GM19193 (cell line): Measurements from ENCODE around the gene ERCC8.

Experiments used
- POLR2A ChIP-seq: IDR thresholded peaks from 4 replicates; pipeline ENCODE4 v1.6.1; 2011; ENCODE audit not compliant: insufficient read depth, insufficient read length; ENCODE audit errors: extremely low read depth

Gene ERCC8, protein sequence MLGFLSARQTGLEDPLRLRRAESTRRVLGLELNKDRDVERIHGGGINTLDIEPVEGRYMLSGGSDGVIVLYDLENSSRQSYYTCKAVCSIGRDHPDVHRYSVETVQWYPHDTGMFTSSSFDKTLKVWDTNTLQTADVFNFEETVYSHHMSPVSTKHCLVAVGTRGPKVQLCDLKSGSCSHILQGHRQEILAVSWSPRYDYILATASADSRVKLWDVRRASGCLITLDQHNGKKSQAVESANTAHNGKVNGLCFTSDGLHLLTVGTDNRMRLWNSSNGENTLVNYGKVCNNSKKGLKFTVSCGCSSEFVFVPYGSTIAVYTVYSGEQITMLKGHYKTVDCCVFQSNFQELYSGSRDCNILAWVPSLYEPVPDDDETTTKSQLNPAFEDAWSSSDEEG

GRCh38 chr5:60944904-60945812 is at the start of gene ERCC8, which contains the start of gene NDUFAF2:
Gene ERCC8, minus strand, starts transcription at chr5:60945070. Its CDS starts 62 bp downstream, at chr5:60945008.
Gene NDUFAF2, plus strand, starts transcription at chr5:60945205. Its CDS starts 51 bp downstream, at chr5:60945256.
- peak; percentile 68 for TF ChIP-seq POLR2A

GRCh38 chr5:60993875-60994571 is 49.2 kb upstream of the ERCC8 start:
- no peak for TF ChIP-seq POLR2A

DNA sequence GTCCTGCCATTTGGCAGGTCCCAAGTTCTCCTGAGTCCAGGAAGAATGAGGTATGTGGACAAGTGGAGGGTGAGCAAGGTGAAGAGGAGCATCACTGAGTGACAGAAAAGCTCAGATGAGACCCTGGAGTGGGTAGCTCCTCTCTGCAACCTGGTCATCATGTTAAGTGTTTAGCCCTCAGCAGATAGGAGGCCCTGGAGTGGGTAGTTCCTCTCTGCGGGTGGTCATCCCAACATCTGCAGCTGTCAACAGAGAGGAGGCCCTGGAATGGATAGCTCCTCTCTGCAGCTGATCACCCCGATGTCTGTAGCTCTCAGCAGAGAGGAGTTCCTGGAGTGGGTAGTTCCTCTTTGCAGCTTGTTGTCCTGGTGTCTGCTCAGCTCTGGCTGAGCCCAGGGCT is 48.6 kb upstream of the ERCC8 start:
- TF ChIP-seq POLR2A, result no peak

DNA sequence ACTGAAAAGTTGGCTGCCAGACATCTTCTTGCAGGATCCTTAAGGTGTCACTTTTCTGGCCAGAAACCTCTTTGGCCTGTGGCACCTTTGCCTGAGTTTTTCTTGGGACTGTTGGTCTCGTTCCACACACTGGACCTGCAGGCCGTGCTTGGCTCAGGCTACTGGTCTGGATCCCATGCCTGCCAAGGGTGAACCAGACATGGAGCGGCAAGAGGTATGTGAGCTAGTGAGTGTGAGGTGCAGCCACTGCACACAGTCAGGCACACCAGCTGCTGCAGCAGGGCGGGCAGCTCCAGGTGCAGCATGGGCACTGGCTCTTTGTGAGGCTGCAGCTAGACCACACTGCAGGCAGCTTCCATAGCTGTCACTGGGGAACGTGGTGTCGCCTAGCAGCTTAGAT is 48.0 kb upstream of the ERCC8 start:
- no peak for TF ChIP-seq POLR2A

GRCh38 chr5:60989790-60990189 is 44.9 kb upstream of the ERCC8 start:
- TF ChIP-seq POLR2A, result no peak

DNA sequence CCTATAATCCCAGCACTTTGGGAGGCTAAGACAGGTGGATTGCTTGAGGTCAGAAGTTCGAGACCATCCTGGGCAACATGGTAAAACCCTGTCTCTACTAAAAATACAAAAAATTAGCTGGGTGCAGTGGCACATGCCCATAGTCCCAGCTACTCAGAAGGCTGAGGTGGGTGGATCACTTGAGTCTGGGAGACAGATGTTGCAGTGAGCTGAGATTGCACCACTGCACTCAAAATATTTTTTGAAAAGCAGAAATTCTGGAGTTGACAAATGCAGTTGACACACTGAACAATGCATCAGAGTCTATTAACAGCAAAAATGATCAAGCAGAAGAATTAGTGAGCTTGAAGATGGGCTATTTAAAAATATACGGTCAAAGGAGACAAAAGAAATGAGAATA is 35.6 kb upstream of the ERCC8 start:
- TF ChIP-seq POLR2A, result no peak

- no peak for TF ChIP-seq POLR2A
These were observed 34.1 kb upstream of the ERCC8 start for GRCh38 chr5:60978968-60979367.

DNA sequence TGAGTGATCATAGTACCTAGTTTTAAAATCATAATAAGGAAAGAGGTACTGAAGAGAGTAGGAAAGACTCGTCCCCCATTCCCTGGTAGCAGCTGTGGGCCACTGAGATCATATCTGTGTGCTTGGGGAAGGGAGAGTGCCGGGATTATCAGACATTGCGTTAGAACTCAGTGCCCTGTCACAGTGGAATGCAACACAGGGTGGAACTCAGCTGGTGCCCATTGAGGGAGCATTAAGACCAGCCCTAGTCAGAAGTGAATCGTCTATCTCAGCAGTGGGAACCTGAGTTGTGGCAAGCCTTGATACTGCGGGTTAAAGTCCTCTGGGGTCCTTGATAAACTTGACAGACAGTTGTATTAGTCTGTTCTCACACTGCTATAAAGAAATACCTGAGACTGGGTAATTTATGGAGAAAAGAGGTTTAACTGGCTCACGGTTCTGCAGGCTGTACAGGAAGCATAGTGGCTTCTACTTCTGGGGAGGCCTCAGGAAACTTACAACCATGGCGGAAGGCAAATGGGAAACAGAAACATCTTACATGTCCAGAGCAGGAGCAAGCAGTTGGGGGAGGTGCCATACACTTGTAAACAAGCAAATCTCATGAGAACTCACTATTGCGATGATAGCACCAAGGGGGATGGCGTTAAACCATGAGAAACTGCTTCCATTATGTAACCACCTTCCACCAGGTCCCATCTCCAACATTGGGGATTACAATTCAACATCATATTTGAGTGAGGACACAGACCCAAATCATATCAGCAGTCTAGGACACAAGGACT is 33.3 kb upstream of the ERCC8 start:
- TF ChIP-seq POLR2A, result no peak

GRCh38 chr5:60972231-60972630 is 27.4 kb upstream of the ERCC8 start:
- no peak for TF ChIP-seq POLR2A

GRCh38 chr5:60961685-60962084 is 16.8 kb upstream of the ERCC8 start:
- TF ChIP-seq POLR2A, result no peak

- TF ChIP-seq POLR2A, result no peak
These were observed 15.7 kb upstream of the ERCC8 start for GRCh38 chr5:60960591-60960990.

GRCh38 chr5:60959156-60959555 is 14.3 kb upstream of the ERCC8 start:
- TF ChIP-seq POLR2A, result no peak

- no peak for TF ChIP-seq POLR2A
These were observed 13.8 kb upstream of the ERCC8 start for GRCh38 chr5:60958712-60959111.

DNA sequence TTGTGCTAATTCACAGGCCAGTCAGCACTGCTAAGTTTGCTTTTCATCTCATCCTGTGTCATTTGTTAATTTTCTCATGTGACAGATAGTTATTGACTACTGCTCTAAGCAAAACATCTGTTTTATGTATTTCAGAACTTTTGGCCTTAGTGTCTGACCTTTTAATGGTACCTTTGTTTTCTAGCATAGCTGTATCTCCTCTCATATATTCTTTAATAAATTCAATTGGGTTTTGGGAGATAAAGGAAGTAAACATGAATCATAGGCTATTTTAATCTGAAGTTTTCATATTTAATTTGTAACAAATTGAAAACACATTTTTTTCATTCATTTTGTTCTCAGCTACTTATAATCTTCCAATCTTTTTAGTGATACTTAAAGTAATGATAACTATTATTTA is 13.2 kb upstream of the ERCC8 start:
- TF ChIP-seq POLR2A, result no peak
